Stimulated activated CD8-positive, alpha-beta memory T cell treated with anti-CD3 and anti-CD28 coated beads, Interleukin-4, amount 100 ng/mL, for 1 hour (primary cell): ENCODE results near the gene VPS13D.
"Not testable (repeated sequence)": the region's sequence is repeated elsewhere in the genome, so short reads cannot be mapped to it uniquely, and the experiment has no call there.

ENCODE experiments used
- DNase-seq, 2 donors: peaks; one replicate each; pipeline ENCODE4 v3.0.0-alpha.2; 2020; ENCODE audit warnings: low read depth in 2 of 2, low spot score in 1 of 2

Gene VPS13D

GRCh38 chr1:12284486-12284885 is 54.7 kb downstream of the VPS13D start:
- DNase-seq, result no peak

- DNase-seq, result no peak
Measured at GRCh38 chr1:12285496-12286143, 55.8 kb downstream of the VPS13D start.

- DNase-seq, result no peak
Measured at GRCh38 chr1:12287869-12288268, 58.0 kb downstream of the VPS13D start.

GRCh38 chr1:12290828-12291227 is 61.0 kb downstream of the VPS13D start:
- no peak for DNase-seq

GRCh38 chr1:12293416-12293815 is 63.6 kb downstream of the VPS13D start:
- DNase-seq, result no peak

- DNase-seq, result no peak
Measured at GRCh38 chr1:12294076-12294475, 64.2 kb downstream of the VPS13D start.

- no peak for DNase-seq
Measured at GRCh38 chr1:12296016-12296415, 66.2 kb downstream of the VPS13D start.

GRCh38 chr1:12296623-12297022 is 66.8 kb downstream of the VPS13D start:
- DNase-seq, result no peak

GRCh38 chr1:12300706-12301105 is 70.9 kb downstream of the VPS13D start:
- no peak for DNase-seq

GRCh38 chr1:12301518-12302237 is 71.8 kb downstream of the VPS13D start:
- no peak for DNase-seq

- DNase-seq, result no peak
Measured at GRCh38 chr1:12302798-12303447, 73.1 kb downstream of the VPS13D start.

- DNase-seq, result no peak
Measured at GRCh38 chr1:12305377-12305776, 75.5 kb downstream of the VPS13D start.

GRCh38 chr1:12309783-12310742 is 80.2 kb downstream of the VPS13D start:
- no peak for DNase-seq

- DNase-seq, result no peak
Measured at GRCh38 chr1:12314333-12314903, 84.6 kb downstream of the VPS13D start.

GRCh38 chr1:12315146-12315545 is 85.3 kb downstream of the VPS13D start:
- no peak for DNase-seq

- no peak for DNase-seq
Measured at GRCh38 chr1:12316331-12316730, 86.5 kb downstream of the VPS13D start.

- no peak for DNase-seq
Measured at GRCh38 chr1:12320486-12320885, 90.7 kb downstream of the VPS13D start.

- DNase-seq, result no peak
Measured at GRCh38 chr1:12324423-12324822, 94.6 kb downstream of the VPS13D start.

- DNase-seq, result not testable (repeated sequence)
Measured at GRCh38 chr1:12324973-12325372, 95.1 kb downstream of the VPS13D start.

GRCh38 chr1:12326986-12327385 is 97.2 kb downstream of the VPS13D start:
- DNase-seq, result no peak

- no peak for DNase-seq
Measured at GRCh38 chr1:12327566-12327965, 97.7 kb downstream of the VPS13D start.
